Measurements from ENCODE around the gene GMDS. TPM values are rescaled to one million over a fixed set of nuclear protein-coding genes. Genes with fewer than 3 reads are reported as not detected.

Gene GMDS
- polyA plus RNA-seq, 1 donor (not counting 4 experiments of a cell fraction or from before 2014, with no cell fraction given), result 22.1 TPM

DNA sequence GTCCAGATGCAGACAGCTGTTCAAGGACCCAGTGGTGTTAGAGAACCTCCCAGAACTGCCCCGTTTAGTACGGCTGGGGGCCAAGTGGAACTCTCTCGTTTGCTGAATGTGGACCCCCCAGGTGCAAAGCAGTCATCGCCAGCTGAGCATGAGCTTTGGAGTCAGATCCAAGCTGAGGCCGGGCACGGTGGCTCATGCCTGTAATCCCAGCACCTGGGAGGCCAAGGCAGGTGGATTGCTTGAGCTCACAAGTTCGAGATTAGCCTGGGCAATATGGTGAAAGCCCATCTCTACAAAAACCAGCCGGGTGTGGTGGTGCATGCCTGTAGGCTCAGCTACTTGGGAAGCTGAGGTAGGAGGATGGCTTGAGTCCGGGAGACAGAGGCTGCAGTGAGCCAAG is 606.0 kb downstream of the GMDS start:
- H3K79me2 ChIP-seq (ENCODE audit: control insufficient read depth, insufficient read depth, low read length), result no peaks in the 10 kb centered on the region
- H3K4me2 ChIP-seq (ENCODE audit: control insufficient read depth, extremely low read depth, insufficient read depth, low read depth, low read length), result no peak overlapping the region
- H3K27ac ChIP-seq (ENCODE audit: control insufficient read depth, insufficient read depth, low read length), result no peak overlapping the region
- H3K9me3 ChIP-seq (ENCODE audit: control insufficient read depth, low read depth, low read length), result no peaks in the 10 kb centered on the region
- dilution Hi-C loops (cut with MboI; ENCODE audit: extremely low pct_ligation_motif_present, low sequenced_read_pairs), result no loop called here
- H4K20me1 ChIP-seq (ENCODE audit: control insufficient read depth, extremely low read depth, insufficient read depth, low read length), result no peaks in the 10 kb centered on the region
- TF ChIP-seq, protein P1, sequence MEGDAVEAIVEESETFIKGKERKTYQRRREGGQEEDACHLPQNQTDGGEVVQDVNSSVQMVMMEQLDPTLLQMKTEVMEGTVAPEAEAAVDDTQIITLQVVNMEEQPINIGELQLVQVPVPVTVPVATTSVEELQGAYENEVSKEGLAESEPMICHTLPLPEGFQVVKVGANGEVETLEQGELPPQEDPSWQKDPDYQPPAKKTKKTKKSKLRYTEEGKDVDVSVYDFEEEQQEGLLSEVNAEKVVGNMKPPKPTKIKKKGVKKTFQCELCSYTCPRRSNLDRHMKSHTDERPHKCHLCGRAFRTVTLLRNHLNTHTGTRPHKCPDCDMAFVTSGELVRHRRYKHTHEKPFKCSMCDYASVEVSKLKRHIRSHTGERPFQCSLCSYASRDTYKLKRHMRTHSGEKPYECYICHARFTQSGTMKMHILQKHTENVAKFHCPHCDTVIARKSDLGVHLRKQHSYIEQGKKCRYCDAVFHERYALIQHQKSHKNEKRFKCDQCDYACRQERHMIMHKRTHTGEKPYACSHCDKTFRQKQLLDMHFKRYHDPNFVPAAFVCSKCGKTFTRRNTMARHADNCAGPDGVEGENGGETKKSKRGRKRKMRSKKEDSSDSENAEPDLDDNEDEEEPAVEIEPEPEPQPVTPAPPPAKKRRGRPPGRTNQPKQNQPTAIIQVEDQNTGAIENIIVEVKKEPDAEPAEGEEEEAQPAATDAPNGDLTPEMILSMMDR (optimal IDR thresholded peaks at IDR 0.05 in 1 of 3, IDR thresholded peaks at IDR 0.05 in 1 of 3, conservative IDR thresholded peaks at IDR 0.05 in 1 of 3; ENCODE audit: extremely low read depth in 1 of 3, insufficient read depth in 2 of 3, low read length in 3 of 3), result no peak
- no peak overlapping the region for H2AFZ ChIP-seq (ENCODE audit: control insufficient read depth, low read length)
- H3K9ac ChIP-seq (ENCODE audit: control insufficient read depth, extremely low read depth, insufficient read depth, low read length), result no peak overlapping the region
- peaks cover 29% of the 10 kb centered on the region for H3K4me1 ChIP-seq (ENCODE audit: control insufficient read depth, extremely low read depth, insufficient read depth, low read length)
- DNase-seq (ENCODE audit: low read depth, low spot score) (no peak), FAIRE-seq (no peak)
- no peak overlapping the region for H3K4me3 ChIP-seq (ENCODE audit: control insufficient read depth in 2 of 3, extremely low read depth in 1 of 3, insufficient read depth in 2 of 3, low read depth in 1 of 3, low read length in 3 of 3)
- H3K27me3 ChIP-seq (ENCODE audit: control insufficient read depth, extremely low read depth, insufficient read depth, low read length), result no peaks in the 10 kb centered on the region
- no peaks in the 10 kb centered on the region for H3K9me1 ChIP-seq (ENCODE audit: control insufficient read depth, extremely low read depth, insufficient read depth, low read length)
- H3K36me3 ChIP-seq (ENCODE audit: control insufficient read depth in 2 of 2, extremely low read depth in 1 of 2, insufficient read depth in 2 of 2, low read length in 2 of 2), result no peaks in the 10 kb centered on the region

DNA sequence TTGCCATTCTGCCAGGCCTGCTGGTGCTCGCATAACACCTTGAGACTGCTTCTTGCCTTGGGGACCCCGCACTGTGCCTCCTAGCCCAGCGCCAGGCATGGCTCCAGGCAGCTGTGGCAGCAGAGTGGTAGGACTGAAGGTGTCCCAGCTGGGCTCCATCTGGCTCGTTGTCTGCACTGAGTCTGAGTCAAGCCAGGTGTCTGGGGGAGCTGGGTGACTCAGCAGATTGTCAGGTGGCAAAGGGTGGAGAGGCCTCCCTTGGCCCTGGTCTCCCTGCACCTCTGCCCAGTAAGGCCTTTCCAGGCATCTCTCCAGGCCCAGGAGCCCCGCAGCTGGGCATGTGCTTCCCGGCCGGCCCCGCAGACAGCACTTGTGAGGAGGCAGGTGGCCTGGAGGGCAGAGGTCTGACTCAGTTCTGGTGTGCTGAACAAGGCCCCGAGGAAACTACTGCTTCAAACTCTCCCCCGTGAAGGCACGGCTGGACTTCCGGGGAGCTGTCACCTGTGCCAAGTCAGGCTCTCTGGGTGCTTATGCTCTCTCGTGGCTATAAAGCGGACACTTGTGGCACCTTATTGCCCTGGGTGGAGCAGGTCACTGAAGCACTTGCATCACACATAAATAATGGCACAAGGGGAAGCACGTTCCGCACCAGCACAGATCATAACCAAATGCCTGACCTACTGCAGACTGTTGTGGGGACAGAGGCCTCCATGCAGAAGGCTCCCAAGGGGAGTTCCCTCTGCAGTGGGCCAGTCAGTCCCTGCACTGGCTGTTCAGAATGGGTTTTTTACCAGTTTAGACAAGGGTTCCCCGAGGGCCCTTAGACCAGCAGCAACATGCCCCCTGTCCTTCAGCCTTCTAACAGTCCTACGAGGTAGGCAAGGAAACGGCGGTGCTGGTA is 608.2 kb downstream of the GMDS start:
- H3K36me3 ChIP-seq (ENCODE audit: control insufficient read depth in 2 of 2, extremely low read depth in 1 of 2, insufficient read depth in 2 of 2, low read length in 2 of 2), result no peaks in the 10 kb centered on the region

More for the DNA sequence above, 608.2 kb downstream of the GMDS start:
- H3K4me3 ChIP-seq (ENCODE audit: control insufficient read depth in 2 of 3, extremely low read depth in 1 of 3, insufficient read depth in 2 of 3, low read depth in 1 of 3, low read length in 3 of 3), result no peak overlapping the region
- H3K9ac ChIP-seq (ENCODE audit: control insufficient read depth, extremely low read depth, insufficient read depth, low read length), result peak overlapping the region; percentile 9
- dilution Hi-C loops (cut with MboI; ENCODE audit: extremely low pct_ligation_motif_present, low sequenced_read_pairs), result no loop called here
- peak overlapping the region; percentile 41 for H3K4me2 ChIP-seq (ENCODE audit: control insufficient read depth, extremely low read depth, insufficient read depth, low read depth, low read length)
- no peaks in the 10 kb centered on the region for H3K9me1 ChIP-seq (ENCODE audit: control insufficient read depth, extremely low read depth, insufficient read depth, low read length)
- H3K4me1 ChIP-seq (ENCODE audit: control insufficient read depth, extremely low read depth, insufficient read depth, low read length), result peaks cover 29% of the 10 kb centered on the region
- FAIRE-seq, result peak; percentile 96
- no peaks in the 10 kb centered on the region for H3K27me3 ChIP-seq (ENCODE audit: control insufficient read depth, extremely low read depth, insufficient read depth, low read length)
- no peak overlapping the region for H3K27ac ChIP-seq (ENCODE audit: control insufficient read depth, insufficient read depth, low read length)
- TF ChIP-seq, protein P1 (optimal IDR thresholded peaks at IDR 0.05 in 1 of 3, IDR thresholded peaks at IDR 0.05 in 1 of 3, conservative IDR thresholded peaks at IDR 0.05 in 1 of 3; ENCODE audit: extremely low read depth in 1 of 3, insufficient read depth in 2 of 3, low read length in 3 of 3), result no peak
- no peak for TF ChIP-seq EZH2 (IDR thresholded peaks at IDR 0.05; ENCODE audit: low read length)
- no peaks in the 10 kb centered on the region for H4K20me1 ChIP-seq (ENCODE audit: control insufficient read depth, extremely low read depth, insufficient read depth, low read length)
- DNase-seq (ENCODE audit: low read depth, low spot score), result peak; percentile 42
- no peaks in the 10 kb centered on the region for H3K79me2 ChIP-seq (ENCODE audit: control insufficient read depth, insufficient read depth, low read length)
- H3K9me3 ChIP-seq (ENCODE audit: control insufficient read depth, low read depth, low read length), result no peaks in the 10 kb centered on the region
- peak overlapping the region; percentile 10 for H2AFZ ChIP-seq (ENCODE audit: control insufficient read depth, low read length)

Data from keratinocyte (primary cell).